ENCODE results near the gene MKS1. TPM values are rescaled to one million over a fixed set of nuclear protein-coding genes. Genes with fewer than 3 reads are reported as not detected.

MKS1 gene
- total and polyA plus RNA-seq, 2 donors (not counting 3 experiments of a cell fraction or from before 2014, with no cell fraction given): 12.2 to 13.2 TPM

DNA sequence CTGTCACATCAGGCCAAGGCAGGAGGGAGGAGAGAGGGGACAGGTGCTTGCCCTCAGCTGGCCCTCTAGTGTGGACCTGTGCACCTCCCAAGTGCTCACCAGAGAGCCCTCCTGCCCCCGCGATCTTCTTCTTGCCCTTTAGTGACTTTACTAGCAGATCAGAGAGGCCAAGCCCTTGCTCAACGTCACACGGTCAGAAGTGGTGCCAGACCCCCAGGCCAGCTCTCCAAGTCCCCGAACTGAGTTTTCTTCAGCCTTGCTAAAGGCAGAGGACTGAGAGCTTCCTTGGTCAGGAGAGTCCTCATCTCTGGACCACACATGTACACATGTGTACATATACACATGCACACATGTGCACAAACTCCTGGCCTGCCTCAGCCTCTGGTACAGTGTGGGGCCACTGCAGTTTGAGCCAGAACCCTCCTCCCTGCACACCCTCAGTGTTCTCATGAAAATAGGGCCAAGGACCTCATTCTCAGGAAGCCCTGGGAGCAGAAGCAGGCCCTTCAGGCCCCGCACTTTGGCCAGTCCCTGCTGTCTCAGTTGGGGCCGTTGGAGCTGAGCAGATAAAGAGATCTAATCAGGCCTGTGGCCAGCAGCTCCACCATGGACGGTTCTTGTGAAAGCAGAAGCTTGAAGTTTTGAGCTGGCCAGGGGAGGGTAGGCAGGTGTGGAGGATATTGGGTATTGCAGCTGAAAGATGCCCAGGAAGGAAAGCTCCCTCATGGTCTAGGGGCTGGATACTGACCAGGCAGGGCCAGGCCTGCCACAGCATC lies 33.9 kb downstream of the MKS1 start:
- H3K4me3 ChIP-seq (replicated peaks in 1 of 3; ENCODE audit: insufficient read depth in 1 of 3, low read depth in 1 of 3, low read length in 3 of 3): no peak overlapping the region
- no peaks in the 10 kb centered on the region for H3K79me2 ChIP-seq (ENCODE audit: control insufficient read depth, insufficient read depth, low read length)
- POLR2A ChIA-PET: no interaction called here
- CTCF ChIA-PET: interaction anchor here (1.1 to 1.6 kb wide), 2 partner anchors 10 to 16 kb away, joined by 3 to 6 read pairs; no protein-coding TSS in a partner anchor
- H3K4me1 ChIP-seq (ENCODE audit: control insufficient read depth, extremely low read depth, insufficient read depth, low read length): no peaks in the 10 kb centered on the region
- no peaks in the 10 kb centered on the region for H3K9me3 ChIP-seq (replicated peaks; ENCODE audit: control insufficient read depth, insufficient read depth, low read length)
- H2AFZ ChIP-seq (ENCODE audit: low read depth, low read length): no peak overlapping the region
- H3K4me2 ChIP-seq (ENCODE audit: insufficient read depth, low read length): no peak overlapping the region
- H3K9me1 ChIP-seq (replicated peaks; ENCODE audit: control insufficient read depth, extremely low read depth, insufficient read depth, low read length): no peaks in the 10 kb centered on the region
- intact Hi-C loops (cut with micrococcal nuclease): no loop called here
- FAIRE-seq: no peak
- H3K27ac ChIP-seq (ENCODE audit: insufficient read depth, low read depth, low read length): no peak overlapping the region
- H3K27me3 ChIP-seq (ENCODE audit: control insufficient read depth in 2 of 2, insufficient read depth in 2 of 2, low read length in 2 of 2): no peaks in the 10 kb centered on the region
- TF ChIP-seq JUN (IDR thresholded peaks at IDR 0.05; ENCODE audit: borderline replicate concordance, insufficient read depth, insufficient read length, low read depth): no peak
- TF ChIP-seq POLR2AphosphoS5 (IDR thresholded peaks at IDR 0.05; ENCODE audit: insufficient read depth, low read depth, low read length): no peak
- TF ChIP-seq GATA2 (IDR thresholded peaks at IDR 0.05; ENCODE audit: insufficient read depth, insufficient read length, low read depth, low read length): no peak
- TF ChIP-seq, protein P1, sequence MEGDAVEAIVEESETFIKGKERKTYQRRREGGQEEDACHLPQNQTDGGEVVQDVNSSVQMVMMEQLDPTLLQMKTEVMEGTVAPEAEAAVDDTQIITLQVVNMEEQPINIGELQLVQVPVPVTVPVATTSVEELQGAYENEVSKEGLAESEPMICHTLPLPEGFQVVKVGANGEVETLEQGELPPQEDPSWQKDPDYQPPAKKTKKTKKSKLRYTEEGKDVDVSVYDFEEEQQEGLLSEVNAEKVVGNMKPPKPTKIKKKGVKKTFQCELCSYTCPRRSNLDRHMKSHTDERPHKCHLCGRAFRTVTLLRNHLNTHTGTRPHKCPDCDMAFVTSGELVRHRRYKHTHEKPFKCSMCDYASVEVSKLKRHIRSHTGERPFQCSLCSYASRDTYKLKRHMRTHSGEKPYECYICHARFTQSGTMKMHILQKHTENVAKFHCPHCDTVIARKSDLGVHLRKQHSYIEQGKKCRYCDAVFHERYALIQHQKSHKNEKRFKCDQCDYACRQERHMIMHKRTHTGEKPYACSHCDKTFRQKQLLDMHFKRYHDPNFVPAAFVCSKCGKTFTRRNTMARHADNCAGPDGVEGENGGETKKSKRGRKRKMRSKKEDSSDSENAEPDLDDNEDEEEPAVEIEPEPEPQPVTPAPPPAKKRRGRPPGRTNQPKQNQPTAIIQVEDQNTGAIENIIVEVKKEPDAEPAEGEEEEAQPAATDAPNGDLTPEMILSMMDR (IDR thresholded peaks at IDR 0.05; ENCODE audit: extremely low read depth in 1 of 2, insufficient read depth in 1 of 2, low read depth in 1 of 2, low read length in 2 of 2): no peak
- no peaks in the 10 kb centered on the region for H3K36me3 ChIP-seq (ENCODE audit: control insufficient read depth in 2 of 2, extremely low read depth in 1 of 2, insufficient read depth in 2 of 2, low read length in 2 of 2)
- dilution Hi-C loops (cut with MboI; ENCODE audit: extremely low pct_ligation_motif_present, low sequenced_read_pairs): no loop called here
- no TSS peak for BruUV-seq (replicated peaks)
- no peaks in the 10 kb centered on the region for H4K20me1 ChIP-seq (replicated peaks; ENCODE audit: control insufficient read depth, extremely low read depth, insufficient read depth, low read length)
- no peak for DNase-seq (ENCODE audit: low read depth, low spot score)
- no peak overlapping the region for H3K9ac ChIP-seq (replicated peaks; ENCODE audit: extremely low read depth, insufficient read depth, low read length)
